GM06990 (cell line): ENCODE measurements around the gene RUFY3.
A peak's percentile ranks its signal among the peaks of the same experiment; 100 is the strongest.
"Not testable (repeated sequence)": the region's sequence is repeated elsewhere in the genome, so short reads cannot be mapped to it uniquely, and the experiment has no call there.

Experiments used
- DNase-seq: peaks from one replicate; pipeline ENCODE4 v3.0.0-alpha.2; 2011; ENCODE audit not compliant: insufficient read length; ENCODE audit errors: extremely low read depth
- H3K27me3 ChIP-seq: replicated peaks from 2 replicates; pipeline ENCODE4 v1.6.0; 2011; ENCODE audit warnings: low read length; ENCODE audit not compliant: control insufficient read depth, insufficient read depth
- H3K36me3 ChIP-seq: 2 replicates; pipeline ENCODE4 v1.5.1; 2011; ENCODE audit warnings: low read length; ENCODE audit not compliant: control insufficient read depth, insufficient read depth
- H3K4me3 ChIP-seq: replicated peaks from 2 replicates; pipeline ENCODE4 v1.5.1; 2011; ENCODE audit warnings: low read depth, mild to moderate bottlenecking, control low read depth, low read length
- CTCF ChIP-seq: IDR thresholded peaks from 2 replicates; pipeline ENCODE4 v1.5.1; 2011; ENCODE audit warnings: low read length, control low read depth, mild to moderate bottlenecking, inconsistent platforms; ENCODE audit not compliant: insufficient read depth, poor library complexity, severe bottlenecking

RUFY3 gene

GRCh38 chr4:70838666-70839588 is 117.2 kb downstream of the RUFY3 start:
- TF ChIP-seq CTCF, result no peak
- Histone ChIP-seq H3K4me3 (peak overlapping the region; percentile 78), H3K36me3 (peaks cover 2% of the 10 kb centered on the region; the same call in 1 of the 2 replicates), H3K27me3 (no peaks in the 10 kb centered on the region)
- DNase-seq, result peak; percentile 89

- TF ChIP-seq CTCF, result no peak
- H3K36me3 ChIP-seq, result peaks cover 2% of the 10 kb centered on the region; the same call in 1 of the 2 replicates
- H3K27me3 ChIP-seq, result no peaks in the 10 kb centered on the region
Measured at GRCh38 chr4:70839589-70840093, 117.9 kb downstream of the RUFY3 start, which contains the start of gene GRSF1. Gene GRSF1 (minus strand): TSS chr4:70839890. CDS start chr4:70839827, 63 bp downstream.

GRCh38 chr4:70840137-70840536 is 118.4 kb downstream of the RUFY3 start:
- H3K36me3 ChIP-seq, H3K4me3 ChIP-seq, H3K27me3 ChIP-seq: not testable (repeated sequence)
- DNase-seq, result peak; percentile 41

More at GRCh38 chr4:70839589-70840093, 117.9 kb downstream of the RUFY3 start, which contains the start of gene GRSF1:
- peak; percentile 92 for DNase-seq
- H3K4me3 ChIP-seq, result peak within 1 kb of the TSS; percentile 78

- DNase-seq, H3K4me3 ChIP-seq, H3K36me3 ChIP-seq, H3K27me3 ChIP-seq: not testable (repeated sequence)
Measured at GRCh38 chr4:70840631-70841030, 118.9 kb downstream of the RUFY3 start.

- no peak overlapping the region for H3K4me3 ChIP-seq
- no peaks in the 10 kb centered on the region for H3K27me3 ChIP-seq
- H3K36me3 ChIP-seq, result no peaks in the 10 kb centered on the region
- no peak for DNase-seq
- no peak for TF ChIP-seq CTCF
Measured at GRCh38 chr4:70841211-70841610, 119.4 kb downstream of the RUFY3 start.

- no peak for DNase-seq
- no peaks in the 10 kb centered on the region for H3K27me3 ChIP-seq
- TF ChIP-seq CTCF, result no peak
Measured at GRCh38 chr4:70841951-70842350, 120.2 kb downstream of the RUFY3 start.

More at GRCh38 chr4:70841951-70842350, 120.2 kb downstream of the RUFY3 start:
- Histone ChIP-seq H3K4me3 (no peak overlapping the region), H3K36me3 (no peaks in the 10 kb centered on the region)
